ENCODE results near the gene DQX1. TPM values are rescaled to one million over a fixed set of nuclear protein-coding genes. Genes with fewer than 3 reads are reported as not detected.

The DQX1 gene
- total and polyA plus RNA-seq, 2 of the 4 experiments (the other 2 are of a cell fraction) = 0.07 TPM; not detected in 1

DNA sequence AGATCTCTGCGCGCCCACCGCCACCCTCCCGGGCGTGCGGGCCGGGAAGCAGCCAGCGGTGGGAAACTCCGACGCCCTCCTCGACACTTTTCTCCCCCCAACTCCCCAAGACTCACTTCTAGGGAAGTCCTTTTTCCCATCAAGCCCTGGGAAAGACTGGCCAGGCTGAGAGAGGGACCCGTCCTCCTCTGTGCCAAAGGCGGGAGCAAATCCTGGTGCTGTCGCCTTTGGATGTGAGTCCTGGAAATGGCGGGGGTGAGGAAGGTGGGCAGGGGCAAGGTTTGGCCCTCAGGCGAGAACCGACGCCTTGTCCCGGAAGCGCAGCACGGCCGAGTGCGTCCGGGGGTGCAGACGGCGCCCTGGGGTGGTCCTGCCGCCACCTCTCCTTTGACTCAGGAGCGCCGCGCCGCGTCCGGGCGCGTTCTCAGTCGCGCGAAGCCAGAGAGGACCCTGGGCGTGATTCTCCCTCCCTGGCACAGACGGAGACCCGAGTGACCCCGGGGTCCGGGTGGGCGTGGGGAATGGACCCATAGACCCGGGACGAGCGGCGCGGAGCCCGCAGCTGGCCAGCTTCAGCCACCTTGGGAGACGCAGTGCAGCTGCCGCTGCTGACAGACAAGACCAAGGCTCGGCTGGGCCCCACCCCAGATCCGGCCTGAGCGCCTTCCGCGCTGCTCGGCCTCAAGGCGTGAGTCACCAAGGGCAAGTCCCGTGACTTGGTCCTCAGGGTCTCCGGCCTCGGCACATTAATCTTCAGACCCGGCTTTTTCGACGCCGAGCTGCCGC is 23.1 kb downstream of the DQX1 start:
- Histone ChIP-seq H3K18ac (ENCODE audit: low read depth, low read length) (peak overlapping the region; percentile 41; the same call in 1 of the 2 replicates), H3K4me1 (ENCODE audit: control insufficient read depth, insufficient read depth, low read length) (peaks cover 23% of the 10 kb centered on the region), H3K23ac (ENCODE audit: low read depth, low read length) (peak overlapping the region; percentile 74; the same call in 1 of the 2 replicates), H3K9me3 (ENCODE audit: control insufficient read depth, insufficient read depth, low read length) (no peaks in the 10 kb centered on the region), H3K36me3 (ENCODE audit: control insufficient read depth, insufficient read depth, low read length) (peaks cover 16% of the 10 kb centered on the region), H4K8ac (ENCODE audit: low read depth in 2 of 2, low read length in 2 of 2) (peak overlapping the region; percentile 91 to 94), H3K27ac (ENCODE audit: insufficient read depth, low read length) (peak overlapping the region; percentile 67), H3K4ac (ENCODE audit: low read depth, low read length) (peak overlapping the region; percentile 94), H2BK5ac (ENCODE audit: low read depth, low read length, poor library complexity, severe bottlenecking) (peak overlapping the region; percentile 27), H3K56ac (ENCODE audit: extremely low read depth, insufficient read depth, low read length) (peak overlapping the region; percentile 76; the same call in 1 of the 2 replicates), H3K9me1 (ENCODE audit: insufficient read depth, low read length) (peaks cover 9% of the 10 kb centered on the region), H2AK9ac (replicated peaks; ENCODE audit: low read depth, low read length, poor library complexity) (peak overlapping the region; percentile 90), H4K91ac (ENCODE audit: insufficient read depth, low read depth, low read length) (peak overlapping the region; percentile 92), H4K5ac (ENCODE audit: low read depth, low read length) (peak overlapping the region; percentile 87), H2BK15ac (ENCODE audit: low read depth, low read length) (peak overlapping the region; percentile 66; the same call in 1 of the 3 replicates), H2BK120ac (ENCODE audit: low read depth, low read length) (peak overlapping the region; percentile 78), H2AFZ (replicated peaks; ENCODE audit: low read length, poor library complexity) (peak overlapping the region; percentile 97), H2AK5ac (ENCODE audit: low read depth, low read length) (peak overlapping the region; percentile 96), H3K27me3 (ENCODE audit: control insufficient read depth, insufficient read depth, low read length) (peaks cover 32% of the 10 kb centered on the region), H3K14ac (replicated peaks; ENCODE audit: low read depth, low read length) (peak overlapping the region; percentile 98), H3K4me3 (ENCODE audit: insufficient read depth, low read depth, low read length) (peak overlapping the region; percentile 43), H3K79me1 (ENCODE audit: low read depth in 1 of 2, low read length in 2 of 2) (peaks cover 12 to 40% of the 10 kb centered on the region in 2 experiments), H3K9ac (ENCODE audit: low read depth, low read length) (peak overlapping the region; percentile 39), H3K4me2 (ENCODE audit: low read depth, low read length) (peak overlapping the region; percentile 67), H4K20me1 (ENCODE audit: insufficient read depth, low read length) (no peaks in the 10 kb centered on the region), H2BK20ac (ENCODE audit: low read depth, low read length) (peak overlapping the region; percentile 43; the same call in 1 of the 2 replicates)
- intact Hi-C loops (cut with micrococcal nuclease) (no loop called here), in situ Hi-C loops (cut with MboI; ENCODE audit: low sequenced_read_pairs) (no loop called here), dilution Hi-C loops (cut with HindIII; ENCODE audit: low sequenced_read_pairs, unreplicated experiment) (no loop called here)
- TF ChIP-seq POLR2A (IDR thresholded peaks at IDR 0.05; ENCODE audit: low read depth, low read length) = peak; percentile 43; the same call in 1 of the 2 replicates
- no peak for TF ChIP-seq NFE2L2 (IDR thresholded peaks at IDR 0.05; ENCODE audit: low read depth, low read length)
- TF ChIP-seq SMC3 (IDR thresholded peaks at IDR 0.05; ENCODE audit: low read depth, low read length) = no peak
- TF ChIP-seq MXI1 (IDR thresholded peaks at IDR 0.05; ENCODE audit: borderline replicate concordance, low read depth, low read length) = no peak
- TF ChIP-seq, protein P1, sequence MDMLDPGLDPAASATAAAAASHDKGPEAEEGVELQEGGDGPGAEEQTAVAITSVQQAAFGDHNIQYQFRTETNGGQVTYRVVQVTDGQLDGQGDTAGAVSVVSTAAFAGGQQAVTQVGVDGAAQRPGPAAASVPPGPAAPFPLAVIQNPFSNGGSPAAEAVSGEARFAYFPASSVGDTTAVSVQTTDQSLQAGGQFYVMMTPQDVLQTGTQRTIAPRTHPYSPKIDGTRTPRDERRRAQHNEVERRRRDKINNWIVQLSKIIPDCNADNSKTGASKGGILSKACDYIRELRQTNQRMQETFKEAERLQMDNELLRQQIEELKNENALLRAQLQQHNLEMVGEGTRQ (IDR thresholded peaks at IDR 0.05; ENCODE audit: low read depth, low read length) = peak; percentile 45; the same call in 1 of the 2 replicates
- no peak for TF ChIP-seq RFX5 (IDR thresholded peaks at IDR 0.05; ENCODE audit: low read depth, low read length)
- no peak for TF ChIP-seq MAZ (IDR thresholded peaks at IDR 0.05; ENCODE audit: borderline replicate concordance, low read depth, low read length)
- TF ChIP-seq BHLHE40 (IDR thresholded peaks at IDR 0.05; ENCODE audit: low read depth, low read length) = peak; percentile 96
- peak; percentile 65 for TF ChIP-seq FOS (IDR thresholded peaks at IDR 0.05; ENCODE audit: low read depth, low read length)
- TF ChIP-seq RCOR1 (IDR thresholded peaks at IDR 0.05; ENCODE audit: insufficient replicate concordance, low read length) = no peak
- TF ChIP-seq, protein P2, sequence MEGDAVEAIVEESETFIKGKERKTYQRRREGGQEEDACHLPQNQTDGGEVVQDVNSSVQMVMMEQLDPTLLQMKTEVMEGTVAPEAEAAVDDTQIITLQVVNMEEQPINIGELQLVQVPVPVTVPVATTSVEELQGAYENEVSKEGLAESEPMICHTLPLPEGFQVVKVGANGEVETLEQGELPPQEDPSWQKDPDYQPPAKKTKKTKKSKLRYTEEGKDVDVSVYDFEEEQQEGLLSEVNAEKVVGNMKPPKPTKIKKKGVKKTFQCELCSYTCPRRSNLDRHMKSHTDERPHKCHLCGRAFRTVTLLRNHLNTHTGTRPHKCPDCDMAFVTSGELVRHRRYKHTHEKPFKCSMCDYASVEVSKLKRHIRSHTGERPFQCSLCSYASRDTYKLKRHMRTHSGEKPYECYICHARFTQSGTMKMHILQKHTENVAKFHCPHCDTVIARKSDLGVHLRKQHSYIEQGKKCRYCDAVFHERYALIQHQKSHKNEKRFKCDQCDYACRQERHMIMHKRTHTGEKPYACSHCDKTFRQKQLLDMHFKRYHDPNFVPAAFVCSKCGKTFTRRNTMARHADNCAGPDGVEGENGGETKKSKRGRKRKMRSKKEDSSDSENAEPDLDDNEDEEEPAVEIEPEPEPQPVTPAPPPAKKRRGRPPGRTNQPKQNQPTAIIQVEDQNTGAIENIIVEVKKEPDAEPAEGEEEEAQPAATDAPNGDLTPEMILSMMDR (conservative IDR thresholded peaks at IDR 0.05; ENCODE audit: low read depth, low read length) = peak; percentile 20; the same call in 1 of the 2 replicates
- peak; percentile 60 for ATAC-seq (ENCODE audit: low read depth)
- peak; percentile 84 for DNase-seq
- 2% methylated on average over 22 of the region's 67 CpGs; no CpG with 5 or more reads in 1 of the 2 experiments for WGBS, 2 experiments (ENCODE audit: extremely low coverage in 2 of 2, insufficient read length in 1 of 2)
- BruUV-seq (replicated peaks) = no TSS peak
- ChIA-PET CTCF (interaction anchor here (0.9 kb wide), 1 partner anchor 82 kb away, joined by 3 read pairs; no protein-coding TSS in a partner anchor), POLR2A (ENCODE audit: unreplicated experiment) (interaction anchor here (1.4 kb wide), 1 partner anchor 20 kb away, joined by 3 read pairs; the partner anchor contains the start of genes CCDC142 and TTC31)

All from IMR-90 (cell line).